Measurements from ENCODE around the gene SFMBT2. TPM values are rescaled to one million over a fixed set of nuclear protein-coding genes. Genes with fewer than 3 reads are reported as not detected.
A peak's percentile ranks its signal among the peaks of the same experiment; 100 is the strongest.

The SFMBT2 gene
- total and polyA plus RNA-seq, 10 of the 15 experiments (the other 5 are each of a cell fraction or from before 2014, with no cell fraction given) = 2.8 to 29.6 (median 15.1) TPM

- CTCF ChIA-PET = no interaction called here
- H3K9ac ChIP-seq (ENCODE audit: control insufficient read depth, insufficient read depth, low read length) = no peak overlapping the region
- in situ Hi-C loops (cut with MboI) = no loop called here
Measured at GRCh38 chr10:7291487-7292270, 119.2 kb downstream of the SFMBT2 start.

More at GRCh38 chr10:7291487-7292270, 119.2 kb downstream of the SFMBT2 start:
- WGBS (ENCODE audit: insufficient coverage, insufficient replicate concordance, low lambda C conversion rate, missing lambda C conversion rate) = 47% methylated on average over 7 of the region's 8 CpGs
- ChIA-PET POLR2A (no interaction called here), RAD21 (ENCODE audit: unreplicated experiment) (no interaction called here), SMC1A (ENCODE audit: uncharacterized antibody, unreplicated experiment) (no interaction called here)
- ATAC-seq = no peak
- Histone ChIP-seq H3K79me2 (ENCODE audit: control insufficient read depth, insufficient read depth, low read length) (peaks cover 60% of the 10 kb centered on the region), H3K4me3 (no peak overlapping the region), H3K27me3 (replicated peaks in 1 of 2; ENCODE audit: control insufficient read depth in 2 of 2, insufficient read depth in 2 of 2, low read length in 1 of 2) (no peaks in the 10 kb centered on the region), H3K9me3 (replicated peaks; ENCODE audit: control insufficient read depth, insufficient read depth, low read length) (no peaks in the 10 kb centered on the region; the same call in 2 of the 3 replicates), H3K4me1 (ENCODE audit: control insufficient read depth, insufficient read depth, low read length) (peaks cover under 1% of the 10 kb centered on the region), H3K4me2 (ENCODE audit: control insufficient read depth, insufficient read depth) (no peak overlapping the region), H3K27ac (ENCODE audit: control insufficient read depth, insufficient read depth) (no peak overlapping the region), H2AFZ (ENCODE audit: control insufficient read depth, low read depth, low read length) (no peak overlapping the region), H3K36me3 (ENCODE audit: control insufficient read depth in 2 of 2, insufficient read depth in 2 of 2, low read length in 1 of 2) (peaks cover 2 to 4% of the 10 kb centered on the region in 2 experiments; a peak in 2 of 4 replicates), H4K20me1 (ENCODE audit: control insufficient read depth, insufficient read depth) (no peaks in the 10 kb centered on the region)
- TSS peak; percentile 26 for BruUV-seq (replicated peaks)
- DNase-seq (ENCODE audit: low read depth, low spot score) = no peak
- TF ChIP-seq USF1 (IDR thresholded peaks at IDR 0.05; ENCODE audit: borderline replicate concordance, extremely low read length, insufficient read depth, low read depth, low read length) (no peak), RELB (IDR thresholded peaks at IDR 0.05; ENCODE audit: low read depth) (no peak), NKRF (conservative IDR thresholded peaks at IDR 0.05) (no peak), ZBTB4 (CRISPR knock-in tag; IDR thresholded peaks at IDR 0.05) (no peak), ZNF274 (IDR thresholded peaks at IDR 0.05; ENCODE audit: insufficient read depth, insufficient read length) (no peak), ZBTB40 (IDR thresholded peaks at IDR 0.05; ENCODE audit: borderline replicate concordance) (no peak), NFYA (IDR thresholded peaks at IDR 0.05; ENCODE audit: borderline replicate concordance, low read depth, low read length) (no peak), YBX1 (IDR thresholded peaks at IDR 0.05) (no peak)
- intact Hi-C loops (cut with micrococcal nuclease; ENCODE audit: unreplicated experiment) = no loop called here
- no peak for FAIRE-seq
